HepG2 (cell line): Measurements from ENCODE around the gene CDKN2AIP. TPM values are rescaled to one million over a fixed set of nuclear protein-coding genes. Genes with fewer than 3 reads are reported as not detected.

Source experiments
- REST ChIP-seq, 2 experiments: IDR thresholded peaks; 2 replicates each; pipeline ENCODE4 v1.6.1; 2011 to 2012; ENCODE audit warnings: low read length in 2 of 2, borderline replicate concordance in 1 of 2, low read depth in 1 of 2, mild to moderate bottlenecking in 1 of 2, moderate library complexity in 1 of 2
- ZIK1 ChIP-seq: sonication (generic); formaldehyde crosslinking; IDR thresholded peaks from 2 replicates; pipeline ENCODE4 v1.5.0; 2020; ENCODE audit warnings: mild to moderate bottlenecking, low read depth, missing genetic modification reagents, borderline replicate concordance
- ZNF207 ChIP-seq: fragments of 450-650 bp; IDR thresholded peaks from 2 replicates; pipeline ENCODE4 v1.6.1; 2016; ENCODE audit warnings: antibody characterized with exemption, borderline replicate concordance
- ZNF275 ChIP-seq: sonication (generic); formaldehyde crosslinking; IDR thresholded peaks from 2 replicates; pipeline ENCODE4 v1.8.0; 2022; ENCODE audit warnings: missing genetic modification reagents, mild to moderate bottlenecking, inconsistent platforms, borderline replicate concordance
- ZNF784 ChIP-seq: sonication (generic); formaldehyde crosslinking; IDR thresholded peaks from 2 replicates; pipeline ENCODE4 v1.5.1; 2020; ENCODE audit warnings: missing genetic modification reagents, mild to moderate bottlenecking, borderline replicate concordance
- polyA plus RNA-seq, 8 experiments: library from polyadenylated mRNA; depleted of rRNA in 3 of 8; stranded (reverse) in 7 of 8; unstranded in 1 of 8; fragments of >200 nt; fragmentation: Illumina TruSeq in 4 of 8; extraction: Trizol in 4 of 8; gene quantifications; 2 replicates each; pipeline versions ENCODE4 v1.2.1 to v1.2.3, GENCODE V29; 2011 to 2016; ENCODE audit warnings: low read depth in 4 of 8, missing spikeins in 1 of 8, mixed read lengths in 1 of 8; ENCODE audit not compliant: insufficient read depth in 1 of 8
- total RNA-seq, 5 experiments: library from RNA; depleted of rRNA; stranded (reverse); fragments of >200 nt; fragmentation: Illumina TruSeq; extraction: Trizol; gene quantifications; 2 replicates each; pipeline ENCODE4 v1.2.3, GENCODE V29; 2016; ENCODE audit warnings: low read depth in 1 of 5

CDKN2AIP gene
- total and polyA plus RNA-seq, 2 of the 13 experiments (the other 11 are each of a cell fraction or from before 2014, with no cell fraction given) = 17.0 to 18.7 TPM

- TF ChIP-seq REST (IDR thresholded peaks at IDR 0.05; ENCODE audit: borderline replicate concordance in 1 of 2, low read depth in 1 of 2, low read length in 2 of 2) (peak in 1 of 2 experiments; percentile 38; a peak in 1 of 4 replicates), ZNF207 (no peak), ZNF784 (CRISPR knock-in tag) (no peak), ZNF275 (0 out of 2 replicates have a peak, but pooled peaks have one; percentile 26), ZIK1 (CRISPR knock-in tag) (0 out of 2 replicates have a peak, but pooled peaks have one; percentile 62)
Measured at GRCh38 chr4:183444214-183445096, at the start of gene CDKN2AIP (continued).
